HepG2 (cell line): ENCODE measurements around the gene CCL16. TPM values are rescaled to one million over a fixed set of nuclear protein-coding genes. Genes with fewer than 3 reads are reported as not detected.
A peak's percentile ranks its signal among the peaks of the same experiment; 100 is the strongest.

Experiments
- ATAC-seq: fragments of 200-7000 bp; cut with Tn5 transposase; 3 replicates; pipeline ENCODE4 v1.9.1; 2020; ENCODE audit warnings: mild to moderate bottlenecking, moderate library complexity
- BruUV-seq: library from RNA; stranded (reverse); fragments of 400-500 nt; replicated peaks from 2 replicates; lab custom pipeline; 2021; lab: Mats Ljungman, UMichigan
- CTCF ChIA-PET: fragments of 300-600 bp; formaldehyde crosslinking; extraction: SDS; loops from one replicate; lab custom pipeline; 2021; ENCODE audit warnings: low total read pairs, inconsistent platforms, low intra/inter-chr PET ratio; lab: Yijun Ruan, JAX
- POLR2A ChIA-PET: fragments of 350-600 bp; sonication (Branson Sonifier 250); formaldehyde crosslinking; loops from one replicate; lab custom pipeline; 2020; ENCODE audit warnings: antibody characterized with exemption, inconsistent platforms; lab: Yijun Ruan, JAX
- DNase-seq: peaks from one replicate; pipeline ENCODE4 v3.0.0-alpha.2; 2015; ENCODE audit warnings: low spot score
- FAIRE-seq: peaks from 3 replicates; lab custom pipeline; 2011; peaks lifted over from hg19 to GRCh38; lab: Jason Lieb, UNC
- H2AFZ ChIP-seq: one replicate; pipeline ENCODE4 v1.6.1; 2011; ENCODE audit warnings: low read length, inconsistent platforms
- H3K27ac ChIP-seq: fragments of 300-600 bp; 3 replicates; pipeline ENCODE4 v1.8.0; 2011; ENCODE audit warnings: mixed run types, mild to moderate bottlenecking, mixed read lengths, low read length, inconsistent platforms; ENCODE audit not compliant: insufficient read depth; ENCODE audit errors: extremely low read length
- H3K27me3 ChIP-seq, 2 experiments: fragments of 200-600 bp in 1 of 2; 2 replicates in 1 of 2; 3 replicates in 1 of 2; pipeline versions ENCODE4 v1.6.0 to v1.8.0; 2011; ENCODE audit warnings: low read length in 2 of 2, mild to moderate bottlenecking in 2 of 2, moderate library complexity in 2 of 2, inconsistent platforms in 1 of 2; ENCODE audit not compliant: insufficient read depth in 2 of 2, control insufficient read depth in 1 of 2
- H3K36me3 ChIP-seq, 2 experiments: fragments of 200-600 bp in 1 of 2; replicated peaks in 1 of 2; 2 replicates in 1 of 2; 3 replicates in 1 of 2; pipeline versions ENCODE4 v1.5.1 to v1.8.0; 2011; ENCODE audit warnings: low read length in 2 of 2, inconsistent platforms in 1 of 2; ENCODE audit not compliant: insufficient read depth in 2 of 2, control insufficient read depth in 1 of 2
- H3K4me1 ChIP-seq: 2 replicates; pipeline ENCODE4 v1.5.1; 2012; ENCODE audit warnings: low read length, inconsistent platforms; ENCODE audit not compliant: insufficient read depth
- H3K4me2 ChIP-seq: 2 replicates; pipeline ENCODE4 v1.6.0; 2011; ENCODE audit warnings: low read depth, low read length, inconsistent platforms
- H3K4me3 ChIP-seq, 3 experiments: fragments of 200-600 bp in 1 of 3; sonication (generic), shearing (Covaris generic) in 1 of 3; replicated peaks in 1 of 3; 2 replicates each; pipeline ENCODE4 v1.5.1; 2011 to 2016; ENCODE audit warnings: low read length in 3 of 3, inconsistent platforms in 2 of 3, low read depth in 2 of 3, mild to moderate bottlenecking in 2 of 3, control low read depth in 1 of 3, mixed read lengths in 1 of 3; ENCODE audit not compliant: insufficient read depth in 1 of 3
- H3K79me2 ChIP-seq: one replicate; pipeline ENCODE4 v1.6.1; 2011; ENCODE audit warnings: low read length, inconsistent platforms; ENCODE audit not compliant: insufficient read depth
- H3K9ac ChIP-seq: 2 replicates; pipeline ENCODE4 v1.6.0; 2011; ENCODE audit warnings: mild to moderate bottlenecking, low read depth, low read length, inconsistent platforms; ENCODE audit not compliant: insufficient read depth
- H3K9me3 ChIP-seq: 2 replicates; pipeline ENCODE4 v1.5.1; 2012; ENCODE audit warnings: mild to moderate bottlenecking, low read length
- H4K20me1 ChIP-seq: 2 replicates; pipeline ENCODE4 v1.6.0; 2011; ENCODE audit warnings: inconsistent platforms, mild to moderate bottlenecking, low read length, moderate library complexity; ENCODE audit not compliant: insufficient read depth
- BHLHE40 ChIP-seq: IDR thresholded peaks from 2 replicates; pipeline ENCODE4 v1.6.1; 2011; ENCODE audit warnings: low read length, improper control_type of control experiment
- FOXA3 ChIP-seq: IDR thresholded peaks from 2 replicates; pipeline ENCODE4 v1.6.1; 2016; ENCODE audit warnings: missing genetic modification reagents, missing compliant biosample characterization
- FUBP1 ChIP-seq: sonication (generic); formaldehyde crosslinking; IDR thresholded peaks from 2 replicates; pipeline ENCODE4 v1.5.1; 2020; ENCODE audit warnings: missing genetic modification reagents, mild to moderate bottlenecking, borderline replicate concordance
- HNF4A ChIP-seq: sonication (generic); formaldehyde crosslinking; IDR thresholded peaks from 2 replicates; pipeline ENCODE4 v1.4.0; 2020; ENCODE audit warnings: missing genetic modification reagents
- KAT7 ChIP-seq: IDR thresholded peaks from 2 replicates; pipeline ENCODE4 v1.6.1; 2018; ENCODE audit warnings: borderline replicate concordance, missing compliant biosample characterization
- KDM5A ChIP-seq: fragments of 200-600 bp; sonication (generic); IDR thresholded peaks from 2 replicates; pipeline ENCODE4 v1.7.0; 2018; ENCODE audit warnings: antibody characterized with exemption, mild to moderate bottlenecking, low read length, borderline replicate concordance
- MTERF4 ChIP-seq: sonication (generic); formaldehyde crosslinking; IDR thresholded peaks from 2 replicates; pipeline ENCODE4 v1.8.0; 2023; ENCODE audit warnings: mild to moderate bottlenecking, missing genetic modification reagents
- NFIC ChIP-seq: IDR thresholded peaks from 2 replicates; pipeline ENCODE4 v1.6.1; 2012; ENCODE audit warnings: mild to moderate bottlenecking, low read length, inconsistent platforms
- NR2F2 ChIP-seq: IDR thresholded peaks from 2 replicates; pipeline ENCODE4 v1.6.1; 2012; ENCODE audit warnings: low read depth, inconsistent platforms, borderline replicate concordance
- PHB2 ChIP-seq: fragments of 450-650 bp; IDR thresholded peaks from 2 replicates; pipeline ENCODE4 v1.6.1; 2018; ENCODE audit not compliant: partially characterized antibody
- RFXANK ChIP-seq: IDR thresholded peaks from 2 replicates; pipeline ENCODE4 v1.6.1; 2016
- SMARCE1 ChIP-seq: fragments of 450-650 bp; IDR thresholded peaks from 2 replicates; pipeline ENCODE4 v1.6.1; 2017; ENCODE audit warnings: borderline replicate concordance
- TAF1 ChIP-seq: sonication (generic); formaldehyde crosslinking; IDR thresholded peaks from 2 replicates; pipeline ENCODE4 v1.4.0; 2020; ENCODE audit warnings: missing genetic modification reagents
- TAF15 ChIP-seq: fragments of 200-400 bp; formaldehyde crosslinking; IDR thresholded peaks from one replicate; pipeline ENCODE4 v1.6.1; 2018; ENCODE audit warnings: mild to moderate bottlenecking, low read depth, low read length; ENCODE audit not compliant: poor library complexity, severe bottlenecking
- ZNF580 ChIP-seq: IDR thresholded peaks from 2 replicates; pipeline ENCODE4 v1.6.1; 2016; ENCODE audit warnings: low read depth, borderline replicate concordance
- ZNF850 ChIP-seq: sonication (generic); formaldehyde crosslinking; conservative IDR thresholded peaks from 2 replicates; pipeline ENCODE4 v1.9.0; 2021; ENCODE audit warnings: mild to moderate bottlenecking, missing genetic modification reagents
- WGBS: methylation state at CpG from one replicate; pipeline ENCODE4 v1.1.6; 2017; ENCODE audit warnings: low lambda C conversion rate; 5-methylcytosine and 5-hydroxymethylcytosine counted together
- in situ Hi-C: cut with HindIII; loops from 2 replicates; pipeline ENCODE4 v1.10.0; 2017; ENCODE audit warnings: low pct_unique_long_range_greater_than_20kb; ENCODE audit not compliant: extremely low pct_ligation_motif_present
- intact Hi-C: fragments of 100-400 bp; cut with micrococcal nuclease; formaldehyde crosslinking; loops from one replicate; pipeline ENCODE4 v1.10.0; 2022; ENCODE audit not compliant: unreplicated experiment
- polyA plus RNA-seq, 8 experiments: library from polyadenylated mRNA; depleted of rRNA in 3 of 8; stranded (reverse) in 7 of 8; unstranded in 1 of 8; fragments of >200 nt; fragmentation: Illumina TruSeq in 4 of 8; extraction: Trizol in 4 of 8; gene quantifications; 2 replicates each; pipeline versions ENCODE4 v1.2.1 to v1.2.3, GENCODE V29; 2011 to 2016; ENCODE audit warnings: low read depth in 4 of 8, missing spikeins in 1 of 8, mixed read lengths in 1 of 8; ENCODE audit not compliant: insufficient read depth in 1 of 8
- total RNA-seq, 5 experiments: library from RNA; depleted of rRNA; stranded (reverse); fragments of >200 nt; fragmentation: Illumina TruSeq; extraction: Trizol; gene quantifications; 2 replicates each; pipeline ENCODE4 v1.2.3, GENCODE V29; 2016; ENCODE audit warnings: low read depth in 1 of 5
- TF ChIP-seq, protein P1 (sequence below): sonication (generic); formaldehyde crosslinking; IDR thresholded peaks from 2 replicates; pipeline ENCODE4 v1.5.1; 2020; ENCODE audit warnings: missing genetic modification reagents, mild to moderate bottlenecking, borderline replicate concordance
- TF ChIP-seq, protein P2 (sequence below): IDR thresholded peaks from 2 replicates; pipeline ENCODE4 v1.6.1; 2016; ENCODE audit warnings: mild to moderate bottlenecking

CCL16 gene
- total and polyA plus RNA-seq, 2 of the 13 experiments (the other 11 are each of a cell fraction or from before 2014, with no cell fraction given): 2.0 to 14.7 TPM

- no peak for FAIRE-seq
- H3K9ac ChIP-seq: peak overlapping the region; percentile 82
- H3K9me3 ChIP-seq: no peaks in the 10 kb centered on the region
- ChIA-PET CTCF (no interaction called here), POLR2A (interaction anchor here (1.2 to 5.9 kb wide), 10 partner anchors 7 to 32 kb away, joined by 5 to 131 read pairs (median 17); partner anchors contain the start of gene CCL16)
- H3K36me3 ChIP-seq: peaks cover 5 to 10% of the 10 kb centered on the region in 2 experiments; a peak in 4 of 5 replicates
- H3K4me3 ChIP-seq: peak overlapping the region; percentile 73 to 78 (median 76)
- H2AFZ ChIP-seq: no peak overlapping the region
- H3K4me2 ChIP-seq: peak overlapping the region; percentile 91
- in situ Hi-C loops: loop anchor here (10.0 kb wide), 1 partner anchor 63 kb away; the partner anchor contains the start of gene CCL18
- no peaks in the 10 kb centered on the region for H4K20me1 ChIP-seq
- intact Hi-C loops: loop anchor here (1.0 to 5.0 kb wide), 2 partner anchors 29 to 170 kb away; no protein-coding TSS in a partner anchor
- H3K4me1 ChIP-seq: peaks cover 69% of the 10 kb centered on the region
- no TSS peak for BruUV-seq
- H3K27ac ChIP-seq: peak overlapping the region; percentile 88
- 22% methylated on average over 5 of the region's 6 CpGs for WGBS
- peak; percentile 76 for ATAC-seq
- DNase-seq: peak; percentile 96
- no peaks in the 10 kb centered on the region; a peak in 1 of 5 replicates for H3K27me3 ChIP-seq
- H3K79me2 ChIP-seq: peaks cover 12% of the 10 kb centered on the region
- TF ChIP-seq TAF15 (no peak), BHLHE40 (peak; percentile 66; the same call in 1 of the 2 replicates), SMARCE1 (no peak), MTERF4 (no peak), FUBP1 (CRISPR knock-in tag) (no peak), KDM5A (no peak), ZNF850 (CRISPR knock-in tag) (no peak), TAF1 (CRISPR knock-in tag) (peak; percentile 73), PHB2 (no peak), KAT7 (0 out of 2 replicates have a peak, but pooled peaks have one; percentile 51), RFXANK (CRISPR knock-in tag) (no peak), ZNF580 (no peak), FOXA3 (CRISPR knock-in tag) (peak; percentile 40), NR2F2 (peak; percentile 29; the same call in 1 of the 2 replicates), NFIC (peak; percentile 77), HNF4A (CRISPR knock-in tag) (peak; percentile 81)
- TF ChIP-seq, protein P1, sequence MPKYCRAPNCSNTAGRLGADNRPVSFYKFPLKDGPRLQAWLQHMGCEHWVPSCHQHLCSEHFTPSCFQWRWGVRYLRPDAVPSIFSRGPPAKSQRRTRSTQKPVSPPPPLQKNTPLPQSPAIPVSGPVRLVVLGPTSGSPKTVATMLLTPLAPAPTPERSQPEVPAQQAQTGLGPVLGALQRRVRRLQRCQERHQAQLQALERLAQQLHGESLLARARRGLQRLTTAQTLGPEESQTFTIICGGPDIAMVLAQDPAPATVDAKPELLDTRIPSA (CRISPR knock-in tag): no peak
- TF ChIP-seq, protein P2, sequence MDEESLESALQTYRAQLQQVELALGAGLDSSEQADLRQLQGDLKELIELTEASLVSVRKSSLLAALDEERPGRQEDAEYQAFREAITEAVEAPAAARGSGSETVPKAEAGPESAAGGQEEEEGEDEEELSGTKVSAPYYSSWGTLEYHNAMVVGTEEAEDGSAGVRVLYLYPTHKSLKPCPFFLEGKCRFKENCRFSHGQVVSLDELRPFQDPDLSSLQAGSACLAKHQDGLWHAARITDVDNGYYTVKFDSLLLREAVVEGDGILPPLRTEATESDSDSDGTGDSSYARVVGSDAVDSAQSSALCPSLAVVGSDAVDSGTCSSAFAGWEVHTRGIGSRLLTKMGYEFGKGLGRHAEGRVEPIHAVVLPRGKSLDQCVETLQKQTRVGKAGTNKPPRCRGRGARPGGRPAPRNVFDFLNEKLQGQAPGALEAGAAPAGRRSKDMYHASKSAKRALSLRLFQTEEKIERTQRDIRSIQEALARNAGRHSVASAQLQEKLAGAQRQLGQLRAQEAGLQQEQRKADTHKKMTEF: peak; percentile 57
These were observed 20.7 kb upstream of the CCL16 start for GRCh38 chr17:36001862-36002603.
